GM18909 (cell line): Measurements from ENCODE around the gene RIPPLY1.

Experiments
- ATAC-seq: cut with Tn5 transposase; IDR thresholded peaks from one replicate; pipeline ENCODE4 v1.9.1; 2021; ENCODE audit warnings: mild to moderate bottlenecking; ENCODE audit not compliant: unreplicated experiment, poor library complexity

The RIPPLY1 gene

GRCh38 chrX:106862972-106863688, 40.0 kb downstream of the RIPPLY1 start:
- peak; percentile 84 for ATAC-seq
